ENCODE data around the gene BTBD8.

DNA sequence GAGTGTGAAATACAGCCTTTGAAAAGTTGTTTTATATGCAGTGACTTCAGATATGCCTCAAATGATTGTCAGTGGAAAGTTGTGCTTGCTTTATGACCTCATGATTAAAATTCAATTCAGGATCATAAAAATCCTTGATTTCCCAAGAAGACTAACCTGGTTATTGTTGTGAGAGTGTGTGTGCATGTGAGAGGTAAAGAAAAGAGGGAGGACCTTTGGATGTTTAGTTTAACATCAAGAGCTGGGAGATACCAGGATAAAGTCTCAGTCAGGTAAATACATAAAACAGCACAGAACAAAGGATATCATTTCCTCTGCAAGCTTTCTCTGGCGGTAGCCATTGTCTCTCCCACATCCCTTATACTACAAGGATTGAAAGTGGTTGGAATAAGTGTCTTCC is 14.4 kb downstream of the BTBD8 start:
- no peak for TF ChIP-seq POLR2AphosphoS5 (IDR thresholded peaks at IDR 0.05)
- TF ChIP-seq, protein P1, sequence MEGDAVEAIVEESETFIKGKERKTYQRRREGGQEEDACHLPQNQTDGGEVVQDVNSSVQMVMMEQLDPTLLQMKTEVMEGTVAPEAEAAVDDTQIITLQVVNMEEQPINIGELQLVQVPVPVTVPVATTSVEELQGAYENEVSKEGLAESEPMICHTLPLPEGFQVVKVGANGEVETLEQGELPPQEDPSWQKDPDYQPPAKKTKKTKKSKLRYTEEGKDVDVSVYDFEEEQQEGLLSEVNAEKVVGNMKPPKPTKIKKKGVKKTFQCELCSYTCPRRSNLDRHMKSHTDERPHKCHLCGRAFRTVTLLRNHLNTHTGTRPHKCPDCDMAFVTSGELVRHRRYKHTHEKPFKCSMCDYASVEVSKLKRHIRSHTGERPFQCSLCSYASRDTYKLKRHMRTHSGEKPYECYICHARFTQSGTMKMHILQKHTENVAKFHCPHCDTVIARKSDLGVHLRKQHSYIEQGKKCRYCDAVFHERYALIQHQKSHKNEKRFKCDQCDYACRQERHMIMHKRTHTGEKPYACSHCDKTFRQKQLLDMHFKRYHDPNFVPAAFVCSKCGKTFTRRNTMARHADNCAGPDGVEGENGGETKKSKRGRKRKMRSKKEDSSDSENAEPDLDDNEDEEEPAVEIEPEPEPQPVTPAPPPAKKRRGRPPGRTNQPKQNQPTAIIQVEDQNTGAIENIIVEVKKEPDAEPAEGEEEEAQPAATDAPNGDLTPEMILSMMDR (IDR thresholded peaks at IDR 0.05) = no peak

Data from transverse colon (tissue), 4 donors.